ENCODE measurements around the gene KIAA1191.
"Not testable (repeated sequence)": the region's sequence is repeated elsewhere in the genome, so short reads cannot be mapped to it uniquely, and the experiment has no call there.

The KIAA1191 gene

GRCh38 chr5:176319827-176320554 is 41.6 kb downstream of the KIAA1191 start:
- DNase-seq (ENCODE audit: low read depth, low spot score) = no peak
- no peak overlapping the region for H3K27ac ChIP-seq

DNA sequence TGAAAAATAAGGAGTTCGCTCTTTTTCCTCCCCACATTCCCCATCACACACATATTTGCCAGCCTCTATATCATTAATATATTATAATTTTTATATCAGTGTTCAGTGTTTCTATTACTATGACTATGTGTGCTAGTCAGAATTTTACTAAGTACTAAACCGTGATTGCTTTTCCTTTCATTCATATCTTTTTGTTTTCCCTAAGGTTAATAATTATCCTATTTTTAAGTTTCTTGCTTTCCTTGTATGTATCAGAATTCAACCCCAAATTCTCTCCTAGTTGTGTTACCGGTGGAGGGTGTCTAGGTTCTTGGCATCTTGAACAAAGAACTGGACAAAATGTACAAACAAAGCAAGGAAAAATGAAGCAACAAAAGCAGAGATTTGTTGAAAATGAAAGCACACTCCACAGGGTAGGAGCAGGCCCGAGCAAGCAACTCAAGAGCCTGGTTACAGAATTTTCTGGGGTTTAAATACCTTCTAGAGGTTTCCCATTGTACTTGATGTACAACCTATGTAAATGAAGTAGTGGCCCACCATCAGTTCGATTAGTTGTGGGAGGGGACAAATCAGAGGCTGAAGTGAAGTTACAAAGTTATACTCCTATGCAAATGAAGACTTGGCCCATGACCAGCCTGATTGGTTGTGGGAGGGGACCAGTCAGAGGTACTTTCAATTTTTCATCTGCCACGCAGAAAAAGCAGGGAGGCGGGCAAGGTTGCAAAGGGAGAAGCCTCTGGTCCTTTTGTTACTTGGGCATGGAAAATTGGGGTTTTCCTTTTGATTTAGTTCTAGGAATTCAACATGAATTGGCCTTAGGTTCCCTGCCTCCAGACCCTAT is 43.8 kb downstream of the KIAA1191 start:
- no peak overlapping the region for H3K27ac ChIP-seq
- no peak for DNase-seq (ENCODE audit: low read depth, low spot score)

DNA sequence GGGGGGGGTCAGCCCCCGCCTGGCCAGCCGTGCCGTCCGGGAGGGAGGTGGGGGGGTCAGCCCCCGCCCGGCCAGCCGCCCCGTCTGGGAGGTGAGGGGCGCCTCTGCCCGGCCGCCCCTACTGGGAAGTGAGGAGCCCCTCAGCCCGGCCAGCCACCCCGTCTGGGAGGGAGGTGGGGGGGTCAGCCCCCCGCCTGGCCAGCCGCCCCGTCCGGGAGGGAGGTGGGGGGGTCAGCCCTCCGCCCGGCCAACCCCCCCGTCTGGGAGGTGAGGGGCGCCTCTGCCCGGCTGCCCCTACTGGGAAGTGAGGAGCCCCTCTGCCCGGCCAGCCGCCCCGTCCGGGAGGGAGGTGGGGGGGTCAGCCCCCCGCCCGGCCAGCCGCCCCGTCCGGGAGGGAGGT is 56.2 kb downstream of the KIAA1191 start:
- not testable (repeated sequence) for H3K27ac ChIP-seq; DNase-seq (ENCODE audit: low read depth, low spot score)
